Femur (tissue), 1 donor: ENCODE results near the gene C1orf115.
"Not testable (repeated sequence)": the region's sequence is repeated elsewhere in the genome, so short reads cannot be mapped to it uniquely, and the experiment has no call there.

Experiments used
- DNase-seq: peaks from one replicate; pipeline ENCODE4 v3.0.0-alpha.2; 2017

Gene C1orf115, protein sequence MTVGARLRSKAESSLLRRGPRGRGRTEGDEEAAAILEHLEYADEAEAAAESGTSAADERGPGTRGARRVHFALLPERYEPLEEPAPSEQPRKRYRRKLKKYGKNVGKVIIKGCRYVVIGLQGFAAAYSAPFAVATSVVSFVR

DNA sequence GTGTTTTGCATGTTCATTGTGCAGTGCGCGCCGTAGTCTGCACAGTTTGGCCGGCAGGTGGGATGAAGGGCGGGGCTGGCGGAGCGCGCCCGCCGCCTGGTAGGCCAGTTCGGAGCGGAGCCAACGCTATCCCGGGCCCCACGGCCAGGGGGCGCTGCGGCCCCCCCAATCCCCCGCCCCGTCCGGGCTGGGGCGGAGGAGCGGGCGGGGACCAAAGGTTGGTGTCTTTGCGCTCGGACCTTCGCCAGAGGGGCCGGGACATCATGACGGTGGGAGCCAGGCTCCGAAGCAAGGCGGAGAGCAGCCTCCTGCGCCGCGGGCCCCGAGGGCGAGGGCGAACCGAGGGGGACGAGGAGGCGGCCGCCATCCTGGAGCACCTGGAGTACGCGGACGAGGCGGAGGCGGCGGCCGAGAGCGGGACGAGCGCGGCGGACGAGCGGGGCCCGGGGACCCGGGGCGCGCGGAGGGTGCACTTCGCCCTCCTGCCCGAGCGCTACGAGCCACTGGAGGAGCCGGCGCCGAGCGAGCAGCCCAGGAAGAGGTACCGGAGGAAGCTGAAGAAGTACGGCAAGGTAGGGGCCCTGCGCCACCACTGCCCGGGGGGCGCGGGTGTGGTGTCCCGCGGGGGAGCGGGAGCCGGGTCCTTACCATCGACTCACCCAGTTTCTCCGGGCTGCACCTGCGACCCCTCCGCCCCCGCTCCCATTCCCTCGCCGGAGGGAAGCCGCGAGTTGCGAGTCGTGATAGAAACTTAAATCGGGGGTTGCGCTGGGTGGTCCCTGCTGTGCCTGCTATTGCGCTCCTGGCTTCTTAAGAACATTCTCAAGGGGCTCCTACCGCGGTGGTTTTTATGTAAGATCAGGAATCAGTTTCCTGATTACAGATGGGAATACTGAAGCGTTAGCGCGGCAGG, at the start of gene C1orf115:
TSS of gene C1orf115 (plus strand) at position 224 of the 913 bp plus-strand sequence. CDS start at position 264, 40 bp downstream.
- peak; percentile 76 for DNase-seq

DNA sequence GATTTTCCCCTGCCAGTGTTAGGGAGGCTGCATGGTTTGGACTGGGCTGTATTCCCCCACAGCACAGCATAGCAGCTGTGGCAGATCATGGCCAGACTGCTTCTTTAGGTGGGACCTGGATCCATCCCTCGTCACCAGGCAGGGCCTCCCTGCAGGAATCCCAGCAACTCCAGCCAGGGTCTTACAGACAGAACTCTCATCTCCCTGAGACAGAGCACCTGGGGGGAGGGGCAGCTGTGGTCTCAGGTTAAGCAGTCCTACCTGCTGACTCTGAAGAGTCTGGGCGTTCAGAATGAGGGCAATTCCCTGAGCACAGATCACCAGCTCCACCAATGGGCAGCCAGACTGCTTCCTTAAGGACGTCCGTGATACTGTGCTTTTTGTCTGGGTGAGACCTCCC, 47.9 kb upstream of the C1orf115 start:
- no peak for DNase-seq

DNA sequence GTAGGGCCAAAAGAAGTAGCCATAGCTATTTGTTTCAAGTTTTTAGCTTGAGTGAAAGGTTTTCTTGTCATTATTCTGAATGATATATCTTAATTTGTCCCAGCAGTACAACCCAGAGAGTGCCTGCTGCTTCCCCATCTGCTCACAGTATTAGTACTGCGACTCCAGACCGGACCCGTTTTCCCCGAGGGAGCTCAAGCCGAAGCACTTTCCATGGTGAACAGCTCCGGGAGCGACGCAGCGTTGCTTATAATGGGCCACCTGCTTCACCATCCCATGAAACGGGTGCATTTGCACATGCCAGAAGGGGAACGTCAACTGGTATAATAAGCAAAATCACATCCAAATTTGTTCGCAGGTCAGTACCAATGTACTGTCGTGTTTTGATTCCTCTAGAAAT, 37.2 kb upstream of the C1orf115 start:
- no peak for DNase-seq

DNA sequence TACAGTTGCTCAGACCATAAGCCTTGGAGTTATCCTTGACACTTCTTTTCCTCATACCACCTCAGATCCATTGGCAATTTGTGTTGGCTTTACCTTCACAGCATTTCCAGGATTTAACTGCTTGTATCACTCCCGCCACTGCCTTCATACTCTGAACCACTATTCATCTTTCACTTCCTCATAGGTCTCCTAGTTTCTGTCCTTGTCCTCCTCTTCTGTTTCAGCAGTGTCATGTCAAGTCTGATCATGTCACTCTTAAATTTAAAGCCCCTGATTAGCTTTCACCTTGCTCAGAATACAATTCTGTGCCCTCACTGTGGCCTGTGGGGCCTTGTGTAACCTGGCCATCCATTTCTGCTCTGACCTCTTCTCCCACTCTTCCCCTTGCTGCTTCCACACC, 34.7 kb upstream of the C1orf115 start:
- DNase-seq: no peak

DNA sequence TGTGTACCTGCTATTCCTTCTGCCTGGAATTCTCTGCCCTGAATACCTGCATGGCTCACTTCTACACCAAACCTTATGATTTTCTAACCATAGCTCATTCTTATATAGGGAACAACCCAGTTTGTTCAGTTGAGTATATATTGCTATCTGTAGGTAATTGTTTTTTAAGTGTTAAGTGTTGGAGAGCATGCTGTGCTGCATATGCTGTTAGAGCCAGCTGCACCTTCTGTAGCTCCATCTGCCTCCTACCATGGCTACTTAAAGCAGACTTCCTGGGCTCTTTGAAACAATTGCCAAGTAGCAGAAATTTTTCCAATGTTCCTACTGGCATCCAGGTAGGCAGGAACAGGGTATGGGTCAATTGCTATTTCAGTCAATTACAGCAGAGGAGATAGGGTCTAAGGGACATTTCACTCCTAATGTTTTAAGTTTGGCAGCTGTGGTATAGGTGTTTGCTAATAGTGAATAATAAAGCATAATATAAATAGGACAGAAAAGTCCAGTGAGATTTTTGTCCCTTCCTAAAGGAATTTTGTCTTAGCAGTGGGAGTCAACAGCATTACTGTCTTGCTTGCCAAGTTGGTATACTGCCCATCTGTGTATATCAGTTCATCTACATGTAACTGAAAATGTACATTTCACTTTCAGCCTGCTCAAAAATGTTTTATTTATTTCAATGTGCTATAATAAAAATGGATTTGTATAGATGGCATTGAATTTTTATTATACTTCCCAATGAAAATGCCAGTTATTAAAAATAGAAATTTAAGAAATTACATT, 34.0 kb upstream of the C1orf115 start:
- no peak for DNase-seq

DNA sequence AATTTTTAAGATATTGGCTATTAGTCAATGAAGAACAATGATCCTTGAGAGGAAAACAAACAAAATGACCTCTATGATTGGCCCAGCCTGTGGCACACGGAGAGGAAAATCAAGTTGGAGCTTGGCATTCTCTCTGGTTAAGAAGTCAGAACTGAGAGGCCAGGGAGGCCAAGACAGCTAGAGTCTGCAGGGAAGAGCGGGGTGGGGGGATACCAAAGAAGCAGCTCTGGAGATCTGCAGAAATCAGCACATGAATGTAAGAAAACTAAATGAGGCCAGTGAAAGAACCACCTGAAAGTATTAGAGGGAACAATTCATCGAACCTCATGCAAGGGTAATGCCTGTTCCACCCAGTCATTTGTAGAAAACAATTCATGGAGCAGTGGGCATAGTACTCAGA, 23.8 kb upstream of the C1orf115 start:
- no peak for DNase-seq

DNA sequence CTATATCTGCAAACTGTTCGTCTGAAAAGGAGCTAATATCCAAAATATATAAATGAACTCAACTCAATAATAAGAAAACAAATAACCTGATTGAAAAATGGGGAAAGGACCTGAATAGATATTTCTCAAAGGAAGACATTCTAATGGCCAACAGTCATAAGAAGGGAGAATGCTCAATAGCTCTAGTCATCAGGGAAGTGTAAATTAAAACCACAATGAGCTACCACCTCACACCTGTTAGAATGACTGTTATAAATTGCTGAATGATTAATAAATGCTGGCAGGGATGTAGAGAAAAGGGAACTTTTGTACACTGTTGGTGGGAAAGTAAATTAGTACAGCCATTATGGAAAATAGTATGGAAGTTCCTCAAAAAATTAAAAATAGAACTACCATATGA, 21.2 kb upstream of the C1orf115 start:
- DNase-seq: no peak

DNA sequence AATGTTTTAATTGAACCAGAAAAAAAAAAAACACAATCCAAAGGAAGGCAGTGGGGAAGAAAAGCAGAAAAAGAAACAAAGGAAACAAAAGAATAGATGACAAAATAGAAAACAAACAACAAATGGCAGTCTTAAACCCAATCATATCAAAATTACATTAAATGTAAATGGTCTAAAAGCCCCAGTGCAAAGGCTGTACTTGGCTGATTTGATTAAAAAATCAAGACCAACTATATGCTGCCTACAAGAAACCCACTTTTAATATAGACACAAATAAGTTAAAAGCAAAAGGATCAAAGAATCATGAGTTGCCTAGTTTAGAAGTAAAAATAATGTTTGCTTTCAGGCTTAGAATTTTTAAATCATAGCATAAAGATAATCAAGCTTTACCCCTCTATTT, 19.8 kb upstream of the C1orf115 start:
- DNase-seq: no peak

DNA sequence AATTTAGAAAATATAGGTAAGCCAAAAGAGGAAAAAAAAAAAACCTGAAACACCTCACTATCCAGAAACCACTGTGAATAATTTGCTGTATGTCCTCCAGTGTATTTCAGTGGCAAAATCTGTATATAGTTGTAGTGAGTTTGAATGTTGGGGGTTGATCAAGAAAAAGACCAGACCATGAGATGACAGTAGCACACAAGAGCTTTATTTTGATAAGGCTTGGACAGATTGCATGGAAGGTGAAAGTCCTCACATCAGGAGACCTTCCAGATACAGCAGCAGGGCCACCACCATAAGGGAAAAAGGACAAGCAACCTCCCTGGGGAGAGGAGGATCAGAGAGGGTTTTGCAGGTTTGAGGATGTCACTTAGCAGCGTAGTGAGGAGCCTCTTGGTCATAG, 16.2 kb upstream of the C1orf115 start:
- no peak for DNase-seq

DNA sequence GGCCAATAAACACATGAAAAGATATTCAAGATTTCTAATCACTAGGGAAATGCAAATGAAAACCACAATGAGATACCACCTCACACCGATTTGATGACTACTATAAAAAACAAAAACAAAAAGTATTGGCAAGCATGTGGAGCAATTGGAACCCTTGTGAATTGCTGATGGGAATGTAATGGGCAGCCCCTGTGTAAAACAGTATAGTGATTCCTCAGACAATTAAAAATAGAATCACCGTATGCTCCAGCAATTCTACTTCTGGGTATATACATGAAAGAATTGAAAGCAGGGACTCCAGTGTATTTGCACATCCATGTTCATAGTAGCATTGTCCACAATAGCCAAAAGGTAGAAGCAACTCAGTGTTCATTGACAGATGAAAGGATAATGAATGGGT, 12.9 kb upstream of the C1orf115 start:
- no peak for DNase-seq

DNA sequence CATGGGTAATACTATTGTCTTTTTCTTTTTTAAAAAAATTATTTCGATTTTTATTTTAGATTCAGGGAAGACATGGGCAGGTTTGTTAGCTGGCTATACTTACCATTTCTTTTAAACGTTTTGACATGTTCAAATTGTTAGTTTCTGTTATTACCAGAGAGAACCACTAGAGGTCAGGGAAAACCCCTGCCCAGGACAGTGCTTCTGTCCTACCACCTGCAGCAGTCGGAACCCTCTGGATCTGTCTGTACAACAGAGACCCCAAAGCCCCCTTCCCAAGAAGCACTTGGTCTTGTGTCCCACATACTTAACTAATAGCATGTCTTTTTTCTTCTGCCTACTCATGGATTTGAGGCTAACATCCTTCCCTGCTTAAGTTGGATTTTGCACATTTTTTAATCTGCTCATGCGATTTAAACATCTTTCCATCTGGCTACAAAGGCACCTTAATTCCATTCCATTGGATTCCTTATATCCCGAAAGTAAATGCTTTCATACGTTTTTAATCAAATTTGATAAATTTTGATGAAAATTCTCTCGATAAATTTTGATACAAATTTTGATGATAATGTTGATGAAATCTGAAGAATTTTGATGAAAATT, 10.0 kb upstream of the C1orf115 start:
- no peak for DNase-seq

DNA sequence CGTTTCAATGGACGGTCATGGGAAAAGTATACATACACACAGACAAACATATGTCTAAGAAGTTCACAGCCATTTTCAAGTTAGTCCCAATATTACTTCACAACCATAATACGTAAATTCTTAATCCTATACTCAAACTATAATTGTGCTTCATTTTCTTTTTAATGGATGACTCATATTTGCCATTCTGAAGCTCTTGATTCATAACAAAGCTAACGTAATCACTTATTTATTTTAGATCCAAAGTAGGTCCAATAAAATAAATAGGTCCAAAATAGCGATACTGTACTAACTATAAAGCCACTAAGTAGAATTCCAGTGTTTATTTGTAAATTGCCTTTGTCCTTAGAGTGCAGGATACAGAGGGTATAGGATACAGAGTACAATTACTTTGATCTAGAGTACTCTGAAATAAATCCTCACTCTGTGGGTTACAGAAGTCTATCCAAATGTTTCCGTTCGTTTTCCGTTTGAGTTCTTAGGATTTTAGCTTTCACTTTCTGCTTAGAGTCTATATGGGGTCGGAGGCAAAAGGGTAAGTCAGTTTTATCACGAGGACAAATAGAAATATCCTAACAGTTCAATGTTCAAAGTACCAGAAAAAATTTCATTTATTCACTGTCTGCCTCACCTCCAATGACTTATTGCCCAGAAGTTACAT, 8.8 kb upstream of the C1orf115 start:
- no peak for DNase-seq

DNA sequence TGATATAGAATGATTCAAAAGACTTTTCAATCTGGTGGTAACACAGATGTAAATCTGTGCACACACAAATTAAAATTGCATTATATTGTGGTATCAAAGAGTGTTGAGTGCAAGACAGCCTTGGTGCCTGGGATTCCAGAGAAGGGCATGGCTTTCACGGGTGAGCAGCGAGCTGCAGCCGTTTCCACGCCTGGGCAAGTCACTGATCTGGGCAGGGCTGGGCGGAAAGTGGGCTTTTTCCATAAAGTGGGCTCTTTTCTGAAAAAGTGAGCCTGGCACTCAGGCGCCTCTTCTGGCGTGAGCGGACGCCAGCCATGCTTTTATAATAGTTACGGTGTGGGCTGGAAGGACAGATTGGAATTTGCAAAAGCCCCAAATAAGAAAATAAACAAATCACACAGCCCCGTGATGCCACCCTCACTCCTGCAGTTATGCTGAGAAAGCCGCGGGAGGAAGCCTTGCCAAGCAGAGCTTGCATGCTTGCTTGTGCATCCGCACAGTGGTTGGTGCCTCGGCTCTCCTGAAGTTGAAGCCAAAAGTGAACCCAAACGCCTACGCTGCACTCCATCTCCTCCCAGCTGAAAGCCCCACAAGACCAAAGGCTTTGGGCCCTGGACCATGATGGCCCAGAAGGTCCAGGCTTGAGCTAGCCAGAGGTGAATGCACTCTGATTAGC, 7.1 kb upstream of the C1orf115 start:
- DNase-seq: no peak

DNA sequence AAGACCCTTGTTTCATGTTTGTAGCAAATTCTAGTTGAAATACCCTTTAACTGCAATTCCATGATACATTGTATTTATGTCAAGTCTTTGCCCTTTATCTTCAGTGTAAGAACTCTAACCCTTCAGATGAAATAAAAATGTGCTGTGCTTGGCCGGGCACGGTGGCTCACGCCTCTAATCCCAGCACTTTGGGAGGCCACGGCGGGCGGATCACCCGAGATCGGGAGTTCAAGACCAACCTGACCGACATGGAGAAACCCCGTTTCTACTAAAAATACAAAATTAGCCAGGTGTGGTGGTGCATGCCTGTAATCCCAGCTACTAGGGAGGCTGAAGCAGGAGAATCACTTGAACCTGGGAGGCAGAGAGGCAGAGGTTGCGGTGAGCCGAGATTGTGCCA, 6.4 kb upstream of the C1orf115 start:
- DNase-seq: not testable (repeated sequence)

DNA sequence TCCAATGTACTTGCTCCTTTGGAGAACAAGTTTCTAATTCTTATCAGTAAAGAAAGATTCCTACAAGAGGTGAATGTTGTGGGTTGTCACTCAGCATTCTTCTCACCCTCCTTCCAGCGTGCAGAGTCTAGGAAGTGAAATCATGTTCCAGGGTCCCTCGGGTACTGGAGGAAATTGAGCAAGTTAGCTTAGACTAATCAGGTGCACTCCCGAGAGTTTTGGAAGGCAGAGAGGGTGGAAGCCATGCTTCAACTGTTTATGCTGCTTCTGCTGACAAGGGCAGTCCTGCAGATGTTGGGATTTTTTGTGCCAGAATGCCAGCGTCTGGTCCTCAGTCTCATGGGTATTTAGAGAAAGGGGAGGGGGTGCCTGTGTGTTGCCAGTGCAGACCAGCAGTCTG, 5.3 kb upstream of the C1orf115 start:
- no peak for DNase-seq

DNA sequence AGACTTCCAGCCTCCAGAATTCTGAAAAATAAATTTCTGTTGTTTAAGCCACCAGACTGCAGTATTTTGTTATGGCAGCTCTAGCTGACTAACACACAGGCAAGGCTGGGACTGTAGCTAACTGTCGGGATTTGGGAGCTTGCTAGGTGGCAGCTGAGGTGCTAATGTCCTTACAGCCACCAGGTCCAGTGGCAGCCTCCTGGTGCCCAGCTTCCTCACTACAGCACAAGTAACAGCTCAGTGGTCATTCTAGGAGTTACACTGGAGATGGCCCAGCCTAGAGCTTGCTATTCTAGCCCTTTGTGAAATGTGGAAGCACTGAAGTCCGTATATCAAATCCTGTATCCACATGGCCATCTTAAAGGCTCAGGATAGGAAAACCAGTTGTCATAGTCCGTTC, 4.3 kb upstream of the C1orf115 start:
- DNase-seq: no peak

DNA sequence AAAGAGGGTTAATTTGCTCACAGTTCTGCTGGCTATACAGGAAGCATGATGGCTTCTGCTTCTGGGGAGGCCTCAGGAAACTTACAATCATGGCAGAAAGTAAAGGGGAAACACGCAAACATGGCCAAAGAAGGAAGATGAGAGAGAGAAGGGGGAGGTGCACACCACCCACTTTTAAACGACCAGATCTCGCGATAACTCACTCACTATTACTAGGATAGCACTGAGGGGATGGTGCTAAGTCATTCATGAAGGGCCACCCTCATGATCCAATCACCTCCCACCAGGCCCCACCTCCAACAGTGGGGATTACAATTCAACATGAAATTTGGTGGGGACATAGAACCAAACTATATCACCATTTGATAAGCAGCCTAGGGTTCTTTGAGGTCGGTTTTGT, 2.4 kb upstream of the C1orf115 start:
- DNase-seq: no peak

DNA sequence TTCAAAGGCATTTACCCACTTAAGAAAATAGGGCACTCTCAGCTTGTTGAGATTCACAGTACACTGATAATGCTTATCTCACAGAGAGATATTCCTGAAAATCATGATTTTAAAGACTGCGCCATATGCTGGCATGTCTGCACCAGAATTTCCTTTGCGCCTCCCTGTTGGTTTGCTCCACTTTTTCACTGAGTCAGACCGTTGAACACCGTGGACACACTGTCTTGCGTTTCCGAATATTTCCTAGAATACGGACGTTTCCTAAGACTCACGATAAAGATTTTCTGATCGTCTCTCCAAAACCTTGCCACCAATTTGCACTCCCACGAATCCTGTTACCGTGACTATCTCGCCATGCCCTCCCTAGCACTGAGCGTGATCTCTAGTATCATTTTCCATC, 497 bp upstream of the C1orf115 start:
- DNase-seq: no peak

DNA sequence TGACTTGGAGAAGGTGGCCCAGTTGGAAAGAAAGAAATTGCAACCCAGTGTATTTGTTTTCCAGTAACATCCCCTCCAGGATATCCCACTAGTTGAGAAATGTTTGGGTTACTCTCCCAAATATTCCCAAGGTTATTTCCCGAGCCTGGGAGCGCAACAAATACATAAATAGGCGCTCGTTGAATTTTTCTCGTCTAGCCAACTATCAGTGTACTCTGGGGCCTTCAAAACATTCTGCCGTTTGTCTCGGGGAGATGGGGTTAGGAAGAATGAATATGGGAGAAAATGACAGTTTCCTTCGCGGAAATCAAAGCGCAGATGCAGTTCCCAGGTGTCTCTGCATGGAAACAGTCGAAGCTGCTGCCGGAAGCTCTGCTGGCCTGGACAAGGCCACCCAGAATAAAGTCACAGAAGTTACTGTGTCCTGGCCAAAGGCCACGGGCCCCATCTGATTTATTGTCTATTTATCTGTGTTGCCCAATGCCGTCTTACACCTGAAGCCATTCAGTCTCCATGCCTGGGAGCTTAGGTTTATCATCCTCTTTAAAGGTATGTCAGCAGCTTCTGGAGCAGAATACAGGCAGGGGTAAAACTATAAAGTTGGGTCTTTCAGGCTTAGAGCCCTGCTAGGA, 1.0 kb downstream of the C1orf115 start:
- DNase-seq: no peak

DNA sequence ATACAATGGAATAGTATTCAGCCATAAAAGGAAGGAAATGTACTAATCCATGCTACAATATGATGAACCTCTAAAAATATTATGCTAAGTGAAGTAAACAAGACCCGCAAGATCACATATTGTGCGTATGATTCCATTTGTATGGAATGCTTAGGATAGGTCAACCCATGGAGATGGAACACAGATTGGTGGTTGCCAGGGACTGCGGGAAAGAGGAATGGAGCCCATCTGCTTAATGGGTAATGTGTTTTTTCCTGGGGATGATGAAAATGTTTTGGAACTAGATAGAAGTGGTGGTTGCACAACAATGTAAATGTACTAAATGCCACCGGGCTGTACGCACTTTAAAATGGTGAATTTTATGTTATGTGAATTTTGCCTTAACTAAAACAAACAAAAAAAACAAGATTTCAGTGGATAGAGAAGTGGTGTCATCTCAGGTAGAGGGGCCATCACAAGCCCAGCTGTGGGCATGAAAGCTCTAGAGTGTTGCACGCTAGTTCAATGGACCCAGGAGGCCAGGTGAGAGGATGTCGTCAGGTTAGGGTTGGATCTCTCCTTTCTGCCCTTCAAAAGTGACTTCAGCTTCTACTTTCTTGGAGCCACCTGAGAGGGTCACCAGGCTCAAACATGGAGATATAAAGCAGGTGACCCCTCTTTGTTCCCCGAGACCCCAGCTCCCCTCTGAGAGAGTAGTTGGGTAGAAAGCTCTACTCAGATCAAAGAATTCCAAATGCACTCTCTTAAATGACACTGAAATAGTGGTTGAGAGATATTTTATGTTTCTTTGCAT, 2.5 kb downstream of the C1orf115 start:
- DNase-seq: no peak

DNA sequence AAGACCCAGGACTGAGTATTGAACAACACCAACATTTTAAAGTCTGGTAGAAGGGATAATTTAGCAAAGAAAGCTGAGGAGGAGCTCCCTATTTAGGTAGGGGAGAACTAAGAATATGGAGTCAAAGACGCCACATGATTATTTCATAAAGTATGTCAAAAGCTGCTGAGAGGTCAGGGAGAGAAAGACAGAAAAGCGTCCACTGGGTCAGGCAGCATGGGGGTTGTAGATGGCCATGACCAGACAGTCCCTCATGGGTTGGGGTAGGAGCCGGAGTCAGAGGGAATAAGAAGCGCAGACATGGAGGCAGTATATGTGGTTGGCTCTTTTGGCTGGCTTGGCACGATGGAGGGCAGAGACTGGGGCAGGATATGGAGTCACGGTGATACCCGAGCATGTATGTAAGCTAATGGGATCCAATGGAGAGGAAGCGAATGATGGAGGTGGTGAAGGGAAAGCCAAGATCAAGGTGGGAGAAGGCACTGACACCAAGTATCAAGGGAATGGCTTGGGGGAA, 4.8 kb downstream of the C1orf115 start:
- no peak for DNase-seq
